Osteoblast (primary cell): ENCODE data around the gene DGKI. TPM values are rescaled to one million over a fixed set of nuclear protein-coding genes. Genes with fewer than 3 reads are reported as not detected.

Source experiments
- DNase-seq: peaks from one replicate; pipeline ENCODE4 v3.0.0; 2011; ENCODE audit warnings: low spot score, mixed read lengths; ENCODE audit not compliant: insufficient read length; ENCODE audit errors: missing footprints
- H2AFZ ChIP-seq: 2 replicates; pipeline ENCODE4 v1.6.0; 2011; ENCODE audit warnings: mild to moderate bottlenecking, low read length
- H3K27ac ChIP-seq: 2 replicates; pipeline ENCODE4 v1.5.1; 2011; ENCODE audit warnings: mild to moderate bottlenecking, low read depth, low read length, moderate library complexity
- H3K27me3 ChIP-seq: 2 replicates; pipeline ENCODE4 v1.6.0; 2012; ENCODE audit warnings: mild to moderate bottlenecking, control low read depth, inconsistent platforms, low read length, moderate library complexity; ENCODE audit not compliant: insufficient read depth
- H3K36me3 ChIP-seq: 2 replicates; pipeline ENCODE4 v1.5.1; 2011; ENCODE audit warnings: mild to moderate bottlenecking, low read length, control low read depth, moderate library complexity; ENCODE audit not compliant: insufficient read depth
- H3K4me1 ChIP-seq: 2 replicates; pipeline ENCODE4 v1.5.1; 2011; ENCODE audit warnings: mild to moderate bottlenecking, low read length, control low read depth, moderate library complexity; ENCODE audit not compliant: insufficient read depth
- H3K4me2 ChIP-seq: 2 replicates; pipeline ENCODE4 v1.6.0; 2011; ENCODE audit warnings: mild to moderate bottlenecking, low read length; ENCODE audit not compliant: insufficient read depth
- H3K4me3 ChIP-seq: fragments of 200-600 bp; sonication (generic); 3 replicates; pipeline ENCODE4 v1.5.1; 2012; ENCODE audit warnings: mild to moderate bottlenecking, low read length, inconsistent platforms; ENCODE audit not compliant: insufficient read depth
- H3K79me2 ChIP-seq: 2 replicates; pipeline ENCODE4 v1.6.0; 2012; ENCODE audit warnings: mild to moderate bottlenecking, low read length, control low read depth, inconsistent platforms; ENCODE audit not compliant: insufficient read depth
- H3K9me3 ChIP-seq: 2 replicates; pipeline ENCODE4 v1.5.1; 2011; ENCODE audit warnings: low read depth, low read length, control low read depth
- H4K20me1 ChIP-seq: 2 replicates; pipeline ENCODE4 v1.6.0; 2012; ENCODE audit warnings: mild to moderate bottlenecking, low read length, control low read depth; ENCODE audit not compliant: insufficient read depth
- total RNA-seq: library from RNA; depleted of rRNA; stranded (reverse); fragments of >200 nt; gene quantifications from 2 replicates; pipeline ENCODE4 v1.2.3, GENCODE V29; 2012
- TF ChIP-seq, protein P1 (sequence below): IDR thresholded peaks from 2 replicates; pipeline ENCODE4 v1.5.1; 2011; ENCODE audit warnings: mild to moderate bottlenecking, low read depth, low read length, moderate library complexity; ENCODE audit errors: extremely low read depth

Gene DGKI
- total RNA-seq, 1 donor: 19.2 TPM

DNA sequence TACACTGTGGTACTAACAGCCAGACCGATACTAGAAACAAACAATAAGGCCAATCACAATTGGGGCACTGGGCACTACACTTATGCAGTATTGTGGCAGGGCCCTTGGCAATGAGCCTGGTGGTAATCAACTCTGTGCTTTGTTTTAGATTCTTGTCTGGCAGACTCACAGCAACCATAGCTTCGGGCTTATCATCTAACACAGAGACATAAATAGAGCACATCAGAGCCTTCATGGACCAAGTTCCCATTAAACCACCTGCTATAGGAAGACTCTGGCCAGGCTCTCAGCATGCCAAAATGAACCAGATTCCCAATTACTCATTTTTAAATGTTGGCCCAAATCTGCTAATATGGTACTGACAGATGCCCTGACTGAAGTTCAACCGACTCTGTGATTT, 218.6 kb downstream of the DGKI start:
- no peak for DNase-seq
- H3K36me3 ChIP-seq: no peaks in the 10 kb centered on the region
- no peaks in the 10 kb centered on the region for H3K9me3 ChIP-seq
- TF ChIP-seq, protein P1, sequence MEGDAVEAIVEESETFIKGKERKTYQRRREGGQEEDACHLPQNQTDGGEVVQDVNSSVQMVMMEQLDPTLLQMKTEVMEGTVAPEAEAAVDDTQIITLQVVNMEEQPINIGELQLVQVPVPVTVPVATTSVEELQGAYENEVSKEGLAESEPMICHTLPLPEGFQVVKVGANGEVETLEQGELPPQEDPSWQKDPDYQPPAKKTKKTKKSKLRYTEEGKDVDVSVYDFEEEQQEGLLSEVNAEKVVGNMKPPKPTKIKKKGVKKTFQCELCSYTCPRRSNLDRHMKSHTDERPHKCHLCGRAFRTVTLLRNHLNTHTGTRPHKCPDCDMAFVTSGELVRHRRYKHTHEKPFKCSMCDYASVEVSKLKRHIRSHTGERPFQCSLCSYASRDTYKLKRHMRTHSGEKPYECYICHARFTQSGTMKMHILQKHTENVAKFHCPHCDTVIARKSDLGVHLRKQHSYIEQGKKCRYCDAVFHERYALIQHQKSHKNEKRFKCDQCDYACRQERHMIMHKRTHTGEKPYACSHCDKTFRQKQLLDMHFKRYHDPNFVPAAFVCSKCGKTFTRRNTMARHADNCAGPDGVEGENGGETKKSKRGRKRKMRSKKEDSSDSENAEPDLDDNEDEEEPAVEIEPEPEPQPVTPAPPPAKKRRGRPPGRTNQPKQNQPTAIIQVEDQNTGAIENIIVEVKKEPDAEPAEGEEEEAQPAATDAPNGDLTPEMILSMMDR: no peak
- no peak overlapping the region for H3K27ac ChIP-seq
- no peaks in the 10 kb centered on the region for H3K4me1 ChIP-seq
- no peaks in the 10 kb centered on the region for H4K20me1 ChIP-seq
- no peak overlapping the region for H3K4me2 ChIP-seq
- no peak overlapping the region for H2AFZ ChIP-seq
- H3K79me2 ChIP-seq: no peaks in the 10 kb centered on the region
- H3K4me3 ChIP-seq: no peak overlapping the region
- no peaks in the 10 kb centered on the region for H3K27me3 ChIP-seq

DNA sequence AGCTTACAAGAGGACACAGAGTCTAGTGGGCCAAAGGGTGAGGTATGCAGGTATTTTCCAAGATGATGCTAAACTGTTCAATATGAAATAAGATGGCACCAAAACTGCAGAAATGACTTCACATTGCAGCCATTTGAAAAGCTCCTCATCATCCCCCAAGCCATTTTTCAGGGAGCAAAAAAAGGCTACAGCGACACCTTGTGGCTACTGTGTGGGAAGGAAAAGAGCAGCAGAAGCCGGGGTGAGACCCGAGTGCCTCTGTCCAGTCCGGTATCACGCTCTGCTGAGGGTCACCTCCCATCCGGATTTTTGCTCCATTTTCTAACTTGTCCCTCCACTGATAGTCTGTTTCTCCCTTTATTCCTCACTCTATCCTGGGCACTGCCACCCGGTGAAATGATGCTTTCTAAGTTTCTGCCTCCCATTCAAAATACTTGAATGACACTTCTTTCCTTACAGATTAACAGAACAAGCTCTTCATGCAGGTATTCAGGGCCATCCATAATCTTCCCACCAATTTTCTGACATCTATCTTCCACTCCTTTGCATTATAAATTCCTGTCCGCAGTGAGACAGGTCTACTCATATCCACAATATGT, 220.2 kb downstream of the DGKI start:
- DNase-seq: no peak
- Histone ChIP-seq H3K4me1 (no peaks in the 10 kb centered on the region), H2AFZ (no peak overlapping the region), H3K4me2 (peak overlapping the region; percentile 43), H4K20me1 (no peaks in the 10 kb centered on the region), H3K36me3 (no peaks in the 10 kb centered on the region), H3K27me3 (no peaks in the 10 kb centered on the region), H3K27ac (no peak overlapping the region), H3K9me3 (no peaks in the 10 kb centered on the region), H3K4me3 (no peak overlapping the region), H3K79me2 (no peaks in the 10 kb centered on the region)
- TF ChIP-seq, protein P1: peak; percentile 86

DNA sequence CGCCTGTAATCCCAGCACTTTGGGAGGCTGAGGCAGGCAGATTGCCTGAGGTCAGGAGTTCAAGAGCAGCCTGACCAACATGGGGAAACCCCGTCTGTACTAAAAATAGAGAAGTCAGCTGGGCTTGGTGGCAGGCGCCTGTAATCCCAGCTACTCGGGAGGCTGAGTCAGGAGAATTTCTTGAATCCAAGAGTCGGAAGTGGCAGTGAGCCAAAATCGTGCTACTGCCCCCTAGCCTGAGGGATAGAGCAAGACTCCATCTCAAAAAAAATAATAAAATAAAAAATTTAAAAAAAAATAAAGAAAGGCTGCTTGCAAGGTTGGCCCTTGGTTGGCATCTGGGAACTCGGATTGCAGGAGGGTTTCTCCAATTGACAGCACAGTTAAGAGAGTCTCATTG, 221.6 kb downstream of the DGKI start:
- Histone ChIP-seq H3K4me1 (no peaks in the 10 kb centered on the region), H3K4me3 (no peak overlapping the region), H3K9me3 (no peaks in the 10 kb centered on the region), H3K4me2 (no peak overlapping the region), H3K27ac (no peak overlapping the region), H3K27me3 (no peaks in the 10 kb centered on the region), H3K79me2 (no peaks in the 10 kb centered on the region), H2AFZ (no peak overlapping the region), H4K20me1 (no peaks in the 10 kb centered on the region), H3K36me3 (no peaks in the 10 kb centered on the region)
- TF ChIP-seq, protein P1: peak; percentile 21
- no peak for DNase-seq

DNA sequence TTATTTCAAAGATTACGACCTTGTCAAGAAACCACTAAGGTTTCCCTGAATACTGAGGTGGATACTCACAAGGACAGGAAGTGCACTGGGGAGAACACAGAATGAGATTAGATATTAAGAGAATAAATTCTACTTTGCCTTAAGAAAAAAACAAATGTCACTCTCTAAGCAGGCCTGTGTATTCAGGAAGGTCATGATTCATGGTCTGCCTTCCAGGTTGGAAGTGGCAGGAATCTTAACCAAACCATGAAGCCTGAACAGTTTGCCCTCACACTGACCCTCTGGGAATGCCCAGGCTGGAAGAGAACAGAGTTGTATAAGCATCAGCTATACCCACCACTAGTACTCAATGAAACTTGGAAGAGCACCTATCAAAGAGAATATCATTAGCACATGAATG, 227.6 kb downstream of the DGKI start:
- no peaks in the 10 kb centered on the region for H3K9me3 ChIP-seq
- no peaks in the 10 kb centered on the region for H3K36me3 ChIP-seq
- H4K20me1 ChIP-seq: no peaks in the 10 kb centered on the region
- no peaks in the 10 kb centered on the region for H3K79me2 ChIP-seq
- TF ChIP-seq, protein P1: no peak
- H3K4me3 ChIP-seq: no peak overlapping the region
- DNase-seq: no peak
- H3K27me3 ChIP-seq: no peaks in the 10 kb centered on the region
- H2AFZ ChIP-seq: no peak overlapping the region
- H3K27ac ChIP-seq: no peak overlapping the region
- H3K4me2 ChIP-seq: no peak overlapping the region
- H3K4me1 ChIP-seq: no peaks in the 10 kb centered on the region
